Body of pancreas (tissue), 4 donors: ENCODE results near the gene SLC17A9.
A peak's percentile ranks its signal among the peaks of the same experiment; 100 is the strongest.

Source experiments
- POLR2A ChIP-seq, 3 donors: fragments of 450-650 bp; IDR thresholded peaks; one replicate each; pipeline ENCODE4 v1.6.1; 2016; ENCODE audit warnings: antibody characterized with exemption in 3 of 3, mild to moderate bottlenecking in 2 of 3
- TF ChIP-seq, protein P1 (sequence below), 7 experiments: fragments of 450-650 bp in 4 of 7; fragments of 200-600 bp in 3 of 7; sonication (generic) in 3 of 7; IDR thresholded peaks; one replicate each; pipeline ENCODE4 v1.5.1; 2016 to 2019; ENCODE audit warnings: antibody characterized with exemption in 7 of 7

DNA sequence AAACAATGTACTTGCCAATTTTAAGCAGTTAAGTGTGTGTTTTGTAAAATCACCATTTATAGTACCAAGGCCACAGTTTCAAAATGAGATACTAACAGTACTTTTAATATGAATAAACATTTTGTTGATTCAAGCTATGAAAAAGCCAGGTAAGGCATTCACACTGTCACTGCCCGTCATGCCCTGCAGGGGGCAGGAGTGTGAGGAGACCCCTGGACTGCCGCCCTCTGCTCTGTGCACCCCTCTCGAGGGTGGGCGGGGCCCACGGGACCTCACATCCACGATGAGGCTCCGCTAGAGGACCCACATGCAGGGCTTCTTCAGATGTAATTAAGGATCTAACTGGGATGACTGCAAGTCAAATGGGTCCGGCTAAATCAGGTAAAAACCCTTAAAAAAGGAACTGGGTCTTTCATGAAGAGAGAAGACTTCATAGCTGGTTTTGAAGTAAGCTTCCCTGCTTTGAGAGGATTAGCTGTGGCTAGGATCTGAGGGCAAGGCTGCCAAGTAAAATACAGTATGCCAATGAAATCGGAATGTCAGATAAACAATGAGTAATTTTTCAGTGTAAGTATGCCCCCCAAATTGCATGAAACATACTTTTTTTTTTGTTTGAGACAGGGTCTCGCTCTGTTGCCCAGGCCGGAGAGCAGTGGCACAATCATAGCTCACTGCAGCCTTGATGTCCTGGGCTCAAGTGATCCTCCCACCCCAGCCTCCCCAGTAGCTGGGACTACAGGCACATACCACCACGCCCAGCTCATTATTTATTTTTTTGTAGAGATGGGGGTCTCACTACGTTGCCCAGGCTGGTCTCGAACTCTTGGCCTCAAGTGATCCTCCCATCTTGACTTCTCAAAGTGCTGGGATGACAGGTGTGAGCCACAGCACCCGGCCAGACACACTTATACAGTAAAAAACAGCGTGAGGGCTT lies 44.9 kb upstream of the SLC17A9 start:
- TF ChIP-seq, protein P1, sequence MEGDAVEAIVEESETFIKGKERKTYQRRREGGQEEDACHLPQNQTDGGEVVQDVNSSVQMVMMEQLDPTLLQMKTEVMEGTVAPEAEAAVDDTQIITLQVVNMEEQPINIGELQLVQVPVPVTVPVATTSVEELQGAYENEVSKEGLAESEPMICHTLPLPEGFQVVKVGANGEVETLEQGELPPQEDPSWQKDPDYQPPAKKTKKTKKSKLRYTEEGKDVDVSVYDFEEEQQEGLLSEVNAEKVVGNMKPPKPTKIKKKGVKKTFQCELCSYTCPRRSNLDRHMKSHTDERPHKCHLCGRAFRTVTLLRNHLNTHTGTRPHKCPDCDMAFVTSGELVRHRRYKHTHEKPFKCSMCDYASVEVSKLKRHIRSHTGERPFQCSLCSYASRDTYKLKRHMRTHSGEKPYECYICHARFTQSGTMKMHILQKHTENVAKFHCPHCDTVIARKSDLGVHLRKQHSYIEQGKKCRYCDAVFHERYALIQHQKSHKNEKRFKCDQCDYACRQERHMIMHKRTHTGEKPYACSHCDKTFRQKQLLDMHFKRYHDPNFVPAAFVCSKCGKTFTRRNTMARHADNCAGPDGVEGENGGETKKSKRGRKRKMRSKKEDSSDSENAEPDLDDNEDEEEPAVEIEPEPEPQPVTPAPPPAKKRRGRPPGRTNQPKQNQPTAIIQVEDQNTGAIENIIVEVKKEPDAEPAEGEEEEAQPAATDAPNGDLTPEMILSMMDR (IDR thresholded peaks at IDR 0.05) = peak in 4 of 7 experiments; percentile 9 to 34 (median 25)
- TF ChIP-seq POLR2A (IDR thresholded peaks at IDR 0.05) = no peak
